HepG2 (cell line): ENCODE data around the gene LRGUK. TPM values are rescaled to one million over a fixed set of nuclear protein-coding genes. Genes with fewer than 3 reads are reported as not detected.

Experiments
- ATAC-seq: fragments of 200-7000 bp; cut with Tn5 transposase; 3 replicates; pipeline ENCODE4 v1.9.1; 2020; ENCODE audit warnings: mild to moderate bottlenecking, moderate library complexity
- BruUV-seq: library from RNA; stranded (reverse); fragments of 400-500 nt; replicated peaks from 2 replicates; lab custom pipeline; 2021; lab: Mats Ljungman, UMichigan
- CTCF ChIA-PET: fragments of 300-600 bp; formaldehyde crosslinking; extraction: SDS; loops from one replicate; lab custom pipeline; 2021; ENCODE audit warnings: low total read pairs, inconsistent platforms, low intra/inter-chr PET ratio; lab: Yijun Ruan, JAX
- POLR2A ChIA-PET: fragments of 350-600 bp; sonication (Branson Sonifier 250); formaldehyde crosslinking; loops from one replicate; lab custom pipeline; 2020; ENCODE audit warnings: antibody characterized with exemption, inconsistent platforms; lab: Yijun Ruan, JAX
- DNase-seq: peaks from one replicate; pipeline ENCODE4 v3.0.0-alpha.2; 2015; ENCODE audit warnings: low spot score
- FAIRE-seq: peaks from 3 replicates; lab custom pipeline; 2011; peaks lifted over from hg19 to GRCh38; lab: Jason Lieb, UNC
- H2AFZ ChIP-seq: one replicate; pipeline ENCODE4 v1.6.1; 2011; ENCODE audit warnings: low read length, inconsistent platforms
- H3K27ac ChIP-seq: fragments of 300-600 bp; 3 replicates; pipeline ENCODE4 v1.8.0; 2011; ENCODE audit warnings: mixed run types, mild to moderate bottlenecking, mixed read lengths, low read length, inconsistent platforms; ENCODE audit not compliant: insufficient read depth; ENCODE audit errors: extremely low read length
- H3K27me3 ChIP-seq, 2 experiments: fragments of 200-600 bp in 1 of 2; 2 replicates in 1 of 2; 3 replicates in 1 of 2; pipeline versions ENCODE4 v1.6.0 to v1.8.0; 2011; ENCODE audit warnings: low read length in 2 of 2, mild to moderate bottlenecking in 2 of 2, moderate library complexity in 2 of 2, inconsistent platforms in 1 of 2; ENCODE audit not compliant: insufficient read depth in 2 of 2, control insufficient read depth in 1 of 2
- H3K36me3 ChIP-seq, 2 experiments: fragments of 200-600 bp in 1 of 2; replicated peaks in 1 of 2; 2 replicates in 1 of 2; 3 replicates in 1 of 2; pipeline versions ENCODE4 v1.5.1 to v1.8.0; 2011; ENCODE audit warnings: low read length in 2 of 2, inconsistent platforms in 1 of 2; ENCODE audit not compliant: insufficient read depth in 2 of 2, control insufficient read depth in 1 of 2
- H3K4me1 ChIP-seq: 2 replicates; pipeline ENCODE4 v1.5.1; 2012; ENCODE audit warnings: low read length, inconsistent platforms; ENCODE audit not compliant: insufficient read depth
- H3K4me2 ChIP-seq: 2 replicates; pipeline ENCODE4 v1.6.0; 2011; ENCODE audit warnings: low read depth, low read length, inconsistent platforms
- H3K4me3 ChIP-seq, 3 experiments: fragments of 200-600 bp in 1 of 3; sonication (generic), shearing (Covaris generic) in 1 of 3; replicated peaks in 1 of 3; 2 replicates each; pipeline ENCODE4 v1.5.1; 2011 to 2016; ENCODE audit warnings: low read length in 3 of 3, inconsistent platforms in 2 of 3, low read depth in 2 of 3, mild to moderate bottlenecking in 2 of 3, control low read depth in 1 of 3, mixed read lengths in 1 of 3; ENCODE audit not compliant: insufficient read depth in 1 of 3
- H3K79me2 ChIP-seq: one replicate; pipeline ENCODE4 v1.6.1; 2011; ENCODE audit warnings: low read length, inconsistent platforms; ENCODE audit not compliant: insufficient read depth
- H3K9ac ChIP-seq: 2 replicates; pipeline ENCODE4 v1.6.0; 2011; ENCODE audit warnings: mild to moderate bottlenecking, low read depth, low read length, inconsistent platforms; ENCODE audit not compliant: insufficient read depth
- H3K9me3 ChIP-seq: 2 replicates; pipeline ENCODE4 v1.5.1; 2012; ENCODE audit warnings: mild to moderate bottlenecking, low read length
- H4K20me1 ChIP-seq: 2 replicates; pipeline ENCODE4 v1.6.0; 2011; ENCODE audit warnings: inconsistent platforms, mild to moderate bottlenecking, low read length, moderate library complexity; ENCODE audit not compliant: insufficient read depth
- ARNT ChIP-seq: fragments of 450-650 bp; IDR thresholded peaks from 2 replicates; pipeline ENCODE4 v1.6.1; 2017
- BRCA1 ChIP-seq: sonication (generic); formaldehyde crosslinking; IDR thresholded peaks from 2 replicates; pipeline ENCODE4 v1.4.0; 2020; ENCODE audit warnings: missing genetic modification reagents
- BRD4 ChIP-seq: sonication (generic); formaldehyde crosslinking; IDR thresholded peaks from 2 replicates; pipeline ENCODE4 v1.4.0; 2020; ENCODE audit warnings: missing genetic modification reagents
- FLYWCH1 ChIP-seq: sonication (generic); formaldehyde crosslinking; IDR thresholded peaks from 2 replicates; pipeline ENCODE4 v1.8.1; 2023; ENCODE audit warnings: mild to moderate bottlenecking, missing genetic modification reagents
- HOXA7 ChIP-seq: sonication (generic); formaldehyde crosslinking; IDR thresholded peaks from 2 replicates; pipeline ENCODE4 v1.8.1; 2022; ENCODE audit warnings: mild to moderate bottlenecking, missing genetic modification reagents, moderate library complexity
- MAFG ChIP-seq: sonication (generic); formaldehyde crosslinking; IDR thresholded peaks from 2 replicates; pipeline ENCODE4 v1.5.1; 2020; ENCODE audit warnings: mild to moderate bottlenecking, missing genetic modification reagents
- MEIS1 ChIP-seq: sonication (generic); formaldehyde crosslinking; IDR thresholded peaks from 2 replicates; pipeline ENCODE4 v1.9.0; 2021; ENCODE audit warnings: mild to moderate bottlenecking, missing genetic modification reagents, moderate library complexity, borderline replicate concordance
- RAD21 ChIP-seq: fragments of 450-650 bp; formaldehyde crosslinking; IDR thresholded peaks from 2 replicates; pipeline ENCODE4 v1.5.0; 2020; ENCODE audit warnings: mild to moderate bottlenecking
- RFX3 ChIP-seq: IDR thresholded peaks from 2 replicates; pipeline ENCODE4 v1.6.1; 2016; ENCODE audit warnings: missing biosample characterization, missing genetic modification reagents
- SALL2 ChIP-seq: sonication (generic); formaldehyde crosslinking; IDR thresholded peaks from 2 replicates; pipeline ENCODE4 v1.8.1; 2023; ENCODE audit warnings: mild to moderate bottlenecking, missing genetic modification reagents, inconsistent platforms
- SNRNP70 ChIP-seq: fragments of 200-400 bp; formaldehyde crosslinking; IDR thresholded peaks from 2 replicates; pipeline ENCODE4 v1.6.1; 2017; ENCODE audit warnings: mild to moderate bottlenecking, low read depth, low read length, moderate library complexity
- SOX13 ChIP-seq, 3 experiments: fragments of 450-650 bp in 1 of 3; sonication (generic) in 1 of 3; formaldehyde crosslinking in 1 of 3; IDR thresholded peaks in 2 of 3; conservative IDR thresholded peaks in 1 of 3; 2 replicates each; pipeline versions ENCODE4 v1.5.0 to v1.6.1; 2016 to 2020; ENCODE audit warnings: antibody characterized with exemption in 1 of 3, mild to moderate bottlenecking in 1 of 3, missing compliant biosample characterization in 1 of 3, missing genetic modification reagents in 1 of 3, moderate library complexity in 1 of 3
- TEAD2 ChIP-seq: sonication (generic); formaldehyde crosslinking; IDR thresholded peaks from 2 replicates; pipeline ENCODE4 v1.9.0; 2021; ENCODE audit warnings: missing genetic modification reagents
- ZNF124 ChIP-seq: sonication (generic); formaldehyde crosslinking; IDR thresholded peaks from 2 replicates; pipeline ENCODE4 v1.4.0; 2020; ENCODE audit warnings: missing genetic modification reagents
- ZNF350 ChIP-seq: sonication (generic); formaldehyde crosslinking; IDR thresholded peaks from 2 replicates; pipeline ENCODE4 v1.4.0; 2020; ENCODE audit warnings: mild to moderate bottlenecking, low read depth, missing genetic modification reagents, borderline replicate concordance
- ZNF446 ChIP-seq: sonication (generic); formaldehyde crosslinking; IDR thresholded peaks from 2 replicates; pipeline ENCODE4 v1.5.0; 2020; ENCODE audit warnings: mild to moderate bottlenecking, missing genetic modification reagents
- ZNF629 ChIP-seq: sonication (generic); formaldehyde crosslinking; conservative IDR thresholded peaks from 2 replicates; pipeline ENCODE4 v1.5.0; 2020; ENCODE audit warnings: missing genetic modification reagents
- ZNF782 ChIP-seq: sonication (generic); formaldehyde crosslinking; IDR thresholded peaks from 2 replicates; pipeline ENCODE4 v1.4.0; 2020; ENCODE audit warnings: missing genetic modification reagents, mild to moderate bottlenecking, borderline replicate concordance
- WGBS: methylation state at CpG from one replicate; pipeline ENCODE4 v1.1.6; 2017; ENCODE audit warnings: low lambda C conversion rate; 5-methylcytosine and 5-hydroxymethylcytosine counted together
- in situ Hi-C: cut with HindIII; loops from 2 replicates; pipeline ENCODE4 v1.10.0; 2017; ENCODE audit warnings: low pct_unique_long_range_greater_than_20kb; ENCODE audit not compliant: extremely low pct_ligation_motif_present
- intact Hi-C: fragments of 100-400 bp; cut with micrococcal nuclease; formaldehyde crosslinking; loops from one replicate; pipeline ENCODE4 v1.10.0; 2022; ENCODE audit not compliant: unreplicated experiment
- polyA plus RNA-seq, 8 experiments: library from polyadenylated mRNA; depleted of rRNA in 3 of 8; stranded (reverse) in 7 of 8; unstranded in 1 of 8; fragments of >200 nt; fragmentation: Illumina TruSeq in 4 of 8; extraction: Trizol in 4 of 8; gene quantifications; 2 replicates each; pipeline versions ENCODE4 v1.2.1 to v1.2.3, GENCODE V29; 2011 to 2016; ENCODE audit warnings: low read depth in 4 of 8, missing spikeins in 1 of 8, mixed read lengths in 1 of 8; ENCODE audit not compliant: insufficient read depth in 1 of 8
- total RNA-seq, 5 experiments: library from RNA; depleted of rRNA; stranded (reverse); fragments of >200 nt; fragmentation: Illumina TruSeq; extraction: Trizol; gene quantifications; 2 replicates each; pipeline ENCODE4 v1.2.3, GENCODE V29; 2016; ENCODE audit warnings: low read depth in 1 of 5
- TF ChIP-seq, protein P1 (sequence below): sonication (generic); formaldehyde crosslinking; IDR thresholded peaks from 2 replicates; pipeline ENCODE4 v1.8.0; 2022; ENCODE audit warnings: low read depth, missing genetic modification reagents
- TF ChIP-seq, protein P2 (sequence below): sonication (generic); formaldehyde crosslinking; IDR thresholded peaks from 2 replicates; pipeline ENCODE4 v1.5.0; 2020; ENCODE audit warnings: mild to moderate bottlenecking, low read depth, missing genetic modification reagents, borderline replicate concordance
- TF ChIP-seq, protein P3 (sequence below): sonication (generic); formaldehyde crosslinking; IDR thresholded peaks from 2 replicates; pipeline ENCODE4 v1.8.0; 2022; ENCODE audit warnings: missing genetic modification reagents, low read depth, mild to moderate bottlenecking, borderline replicate concordance
- TF ChIP-seq, protein P4 (sequence below): IDR thresholded peaks from 2 replicates; pipeline ENCODE4 v1.6.1; 2016; ENCODE audit warnings: missing compliant biosample characterization, missing genetic modification reagents, borderline replicate concordance

Gene LRGUK
- total and polyA plus RNA-seq, 2 of the 13 experiments (the other 11 are each of a cell fraction or from before 2014, with no cell fraction given): 0.18 to 0.20 TPM

DNA sequence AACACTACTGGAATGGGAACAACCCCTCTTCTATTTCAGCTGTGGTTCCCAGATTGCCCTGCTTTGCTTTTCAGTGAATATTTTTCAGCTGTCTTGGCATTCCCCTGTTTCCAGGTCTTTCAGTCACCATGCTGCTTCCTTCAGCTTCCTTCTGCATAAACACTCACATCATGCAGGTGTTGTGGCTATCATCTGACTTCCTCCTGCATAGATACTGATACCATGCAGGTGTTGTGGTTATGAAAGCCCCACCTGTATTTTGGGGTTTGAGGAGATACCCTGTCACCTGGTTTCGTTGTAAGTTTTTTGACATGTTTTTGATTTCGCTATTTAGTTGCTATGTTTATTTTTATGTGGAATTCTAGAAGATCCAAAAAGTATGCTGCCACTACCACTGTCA is 118.1 kb downstream of the LRGUK start (continued):
- TF ChIP-seq, protein P1, sequence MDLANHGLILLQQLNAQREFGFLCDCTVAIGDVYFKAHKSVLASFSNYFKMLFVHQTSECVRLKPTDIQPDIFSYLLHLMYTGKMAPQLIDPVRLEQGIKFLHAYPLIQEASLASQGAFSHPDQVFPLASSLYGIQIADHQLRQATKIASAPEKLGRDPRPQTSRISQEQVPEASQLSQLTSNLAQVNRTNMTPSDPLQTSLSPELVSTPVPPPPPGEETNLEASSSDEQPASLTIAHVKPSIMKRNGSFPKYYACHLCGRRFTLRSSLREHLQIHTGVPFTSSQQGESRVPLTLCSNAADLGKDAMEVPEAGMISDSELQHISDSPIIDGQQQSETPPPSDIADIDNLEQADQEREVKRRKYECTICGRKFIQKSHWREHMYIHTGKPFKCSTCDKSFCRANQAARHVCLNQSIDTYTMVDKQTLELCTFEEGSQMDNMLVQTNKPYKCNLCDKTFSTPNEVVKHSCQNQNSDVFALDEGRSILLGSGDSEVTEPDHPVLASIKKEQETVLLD (CRISPR knock-in tag): no peak
- TF ChIP-seq, protein P2, sequence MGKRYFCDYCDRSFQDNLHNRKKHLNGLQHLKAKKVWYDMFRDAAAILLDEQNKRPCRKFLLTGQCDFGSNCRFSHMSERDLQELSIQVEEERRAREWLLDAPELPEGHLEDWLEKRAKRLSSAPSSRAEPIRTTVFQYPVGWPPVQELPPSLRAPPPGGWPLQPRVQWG: no peak
- TF ChIP-seq HOXA7: no peak
- TF ChIP-seq SNRNP70: no peak
- no peak for TF ChIP-seq ZNF124
- TF ChIP-seq ARNT: no peak
- no peak for TF ChIP-seq RAD21 (CRISPR knock-in tag)
- no peak for TF ChIP-seq ZNF446 (CRISPR knock-in tag)
- TF ChIP-seq BRD4 (CRISPR knock-in tag): no peak
- no peak for TF ChIP-seq FLYWCH1 (CRISPR knock-in tag)
- TF ChIP-seq ZNF350 (CRISPR knock-in tag): no peak
- no peak for TF ChIP-seq SALL2 (CRISPR knock-in tag)
- no peak for TF ChIP-seq RFX3 (CRISPR knock-in tag)
- TF ChIP-seq, protein P3, sequence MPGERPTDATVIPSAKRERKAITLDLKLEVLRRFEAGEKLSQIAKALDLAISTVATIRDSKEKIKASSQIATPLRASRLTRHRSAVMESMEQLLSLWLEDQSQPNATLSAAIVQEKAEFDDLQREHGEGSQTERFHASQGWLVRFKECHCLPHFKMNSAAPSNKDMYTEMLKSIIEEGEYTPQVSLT: no peak

DNA sequence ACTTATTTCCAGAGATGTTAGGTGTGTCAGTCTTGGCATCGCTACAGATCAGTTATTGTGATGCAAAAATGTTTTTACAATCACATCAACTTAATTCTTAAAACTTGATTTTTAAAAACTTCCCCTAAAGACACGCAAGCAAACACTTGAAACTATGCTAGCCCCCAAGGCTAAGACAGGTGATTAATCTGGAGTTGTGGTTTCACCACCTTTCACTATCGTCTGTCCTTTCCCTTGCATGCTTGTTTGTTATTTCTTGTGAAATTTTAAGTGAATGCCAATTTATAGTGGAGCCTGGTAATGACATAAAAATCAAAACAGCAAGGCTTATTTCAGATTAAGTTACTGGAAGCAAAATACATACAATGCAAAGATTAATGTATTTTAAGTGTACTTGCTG is 119.2 kb downstream of the LRGUK start:
- ATAC-seq (no peak), DNase-seq (no peak), FAIRE-seq (no peak)
- intact Hi-C loops: no loop called here
- Histone ChIP-seq H3K9me3 (no peaks in the 10 kb centered on the region), H4K20me1 (no peaks in the 10 kb centered on the region), H3K4me2 (no peak overlapping the region), H2AFZ (no peak overlapping the region), H3K4me3 (no peak overlapping the region), H3K27me3 (peaks cover 0 to 12% of the 10 kb centered on the region in 2 experiments; a peak in 1 of 5 replicates), H3K27ac (no peak overlapping the region), H3K79me2 (no peaks in the 10 kb centered on the region), H3K36me3 (no peaks in the 10 kb centered on the region), H3K4me1 (no peaks in the 10 kb centered on the region), H3K9ac (no peak overlapping the region)
- CTCF ChIA-PET: no interaction called here
- BruUV-seq: no TSS peak
- POLR2A ChIA-PET: no interaction called here
- 3% methylated on average over 3 of the region's 3 CpGs for WGBS
- in situ Hi-C loops: no loop called here
- TF ChIP-seq MAFG (CRISPR knock-in tag) (no peak), MEIS1 (CRISPR knock-in tag) (no peak), SOX13 (IDR thresholded peaks at IDR 0.05) (no peak), SOX13 (CRISPR knock-in tag; conservative IDR thresholded peaks at IDR 0.05 in 1 of 2, IDR thresholded peaks at IDR 0.05 in 1 of 2) (no peak), ZNF782 (no peak), BRCA1 (CRISPR knock-in tag) (no peak), TEAD2 (CRISPR knock-in tag) (no peak), ZNF629 (CRISPR knock-in tag) (no peak)
- TF ChIP-seq, protein P4, sequence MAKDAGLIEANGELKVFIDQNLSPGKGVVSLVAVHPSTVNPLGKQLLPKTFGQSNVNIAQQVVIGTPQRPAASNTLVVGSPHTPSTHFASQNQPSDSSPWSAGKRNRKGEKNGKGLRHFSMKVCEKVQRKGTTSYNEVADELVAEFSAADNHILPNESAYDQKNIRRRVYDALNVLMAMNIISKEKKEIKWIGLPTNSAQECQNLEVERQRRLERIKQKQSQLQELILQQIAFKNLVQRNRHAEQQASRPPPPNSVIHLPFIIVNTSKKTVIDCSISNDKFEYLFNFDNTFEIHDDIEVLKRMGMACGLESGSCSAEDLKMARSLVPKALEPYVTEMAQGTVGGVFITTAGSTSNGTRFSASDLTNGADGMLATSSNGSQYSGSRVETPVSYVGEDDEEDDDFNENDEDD (CRISPR knock-in tag): no peak
